H9 (cell line): Measurements from ENCODE around the gene FAM217B. TPM values are rescaled to one million over a fixed set of nuclear protein-coding genes. Genes with fewer than 3 reads are reported as not detected.

Source experiments
- DNase-seq: peaks from one replicate; pipeline ENCODE4 v3.0.0-alpha.2; 2017
- H2AFZ ChIP-seq: one replicate; pipeline ENCODE4 v1.6.1; 2013; ENCODE audit warnings: mild to moderate bottlenecking, low read length, control low read depth, moderate library complexity
- H2AK5ac ChIP-seq: 2 replicates; pipeline ENCODE4 v1.6.1; 2013; ENCODE audit warnings: low read length, control low read depth, mixed read lengths; ENCODE audit not compliant: insufficient read length
- H2BK120ac ChIP-seq: one replicate; pipeline ENCODE4 v1.6.1; 2013; ENCODE audit warnings: low read depth, mild to moderate bottlenecking, low read length, control low read depth, inconsistent platforms; ENCODE audit not compliant: poor library complexity, severe bottlenecking
- H2BK12ac ChIP-seq: 2 replicates; pipeline ENCODE4 v1.6.1; 2013; ENCODE audit warnings: low read length, control low read depth, mixed read lengths, low read depth; ENCODE audit not compliant: insufficient read length
- H2BK15ac ChIP-seq: 2 replicates; pipeline ENCODE4 v1.6.1; 2013; ENCODE audit warnings: low read depth, low read length, control low read depth
- H2BK20ac ChIP-seq: one replicate; pipeline ENCODE4 v1.6.1; 2013; ENCODE audit warnings: low read depth, mild to moderate bottlenecking, low read length, control low read depth, inconsistent platforms; ENCODE audit not compliant: poor library complexity, severe bottlenecking
- H2BK5ac ChIP-seq: 2 replicates; pipeline ENCODE4 v1.6.1; 2013; ENCODE audit warnings: low read length, control low read depth, mixed read lengths; ENCODE audit not compliant: insufficient read length
- H3K14ac ChIP-seq: 2 replicates; pipeline ENCODE4 v1.6.1; 2013; ENCODE audit warnings: low read length, control low read depth; ENCODE audit not compliant: insufficient read depth
- H3K18ac ChIP-seq: 2 replicates; pipeline ENCODE4 v1.6.1; 2013; ENCODE audit warnings: low read depth, mild to moderate bottlenecking, mixed read lengths, low read length, control low read depth; ENCODE audit not compliant: insufficient read length
- H3K23ac ChIP-seq: 2 replicates; pipeline ENCODE4 v1.6.1; 2013; ENCODE audit warnings: low read length, control low read depth, mixed read lengths, low read depth; ENCODE audit not compliant: insufficient read length
- H3K23me2 ChIP-seq: 2 replicates; pipeline ENCODE4 v1.6.1; 2013; ENCODE audit warnings: low read depth, mild to moderate bottlenecking, mixed read lengths, low read length, control low read depth; ENCODE audit not compliant: insufficient read length, poor library complexity, severe bottlenecking
- H3K27ac ChIP-seq: 2 replicates; pipeline ENCODE4 v1.5.1; 2013; ENCODE audit warnings: low read length, control low read depth, mixed read lengths, low read depth; ENCODE audit not compliant: insufficient read length
- H3K27me3 ChIP-seq: 2 replicates; pipeline ENCODE4 v1.6.1; 2013; ENCODE audit warnings: low read length, control low read depth, inconsistent platforms; ENCODE audit not compliant: insufficient read depth
- H3K4ac ChIP-seq: 2 replicates; pipeline ENCODE4 v1.6.1; 2013; ENCODE audit warnings: low read depth, mild to moderate bottlenecking, control low read depth, inconsistent platforms, low read length, moderate library complexity
- H3K4me1 ChIP-seq: 2 replicates; pipeline ENCODE4 v1.6.1; 2013; ENCODE audit warnings: low read length, control low read depth, inconsistent platforms; ENCODE audit not compliant: insufficient read depth
- H3K4me2 ChIP-seq: 2 replicates; pipeline ENCODE4 v1.6.1; 2013; ENCODE audit warnings: low read length, control low read depth, mixed read lengths; ENCODE audit not compliant: insufficient read length, insufficient read depth
- H3K56ac ChIP-seq: 2 replicates; pipeline ENCODE4 v1.6.1; 2013; ENCODE audit warnings: low read depth, mild to moderate bottlenecking, mixed read lengths, low read length, control low read depth; ENCODE audit not compliant: insufficient read length
- H3K79me1 ChIP-seq: 2 replicates; pipeline ENCODE4 v1.6.1; 2013; ENCODE audit warnings: low read depth, mild to moderate bottlenecking, moderate library complexity, low read length, control low read depth, inconsistent platforms; ENCODE audit not compliant: insufficient read depth, poor library complexity, severe bottlenecking
- H3K79me2 ChIP-seq: 2 replicates; pipeline ENCODE4 v1.6.1; 2013; ENCODE audit warnings: low read length, control low read depth, inconsistent platforms; ENCODE audit not compliant: insufficient read depth
- H3K9ac ChIP-seq: 2 replicates; pipeline ENCODE4 v1.6.1; 2013; ENCODE audit warnings: low read length, control low read depth, mixed read lengths; ENCODE audit not compliant: insufficient read length; ENCODE audit errors: extremely low read depth
- H3K9me3 ChIP-seq: one replicate; pipeline ENCODE4 v1.6.1; 2013; ENCODE audit warnings: low read depth, low read length, inconsistent platforms; ENCODE audit not compliant: control insufficient read depth
- H3T11ph ChIP-seq: one replicate; pipeline ENCODE4 v1.6.1; 2013; ENCODE audit warnings: mild to moderate bottlenecking, low read length, control low read depth, inconsistent platforms
- H4K20me1 ChIP-seq: one replicate; pipeline ENCODE4 v1.6.1; 2013; ENCODE audit not compliant: control insufficient read depth, insufficient read length, insufficient read depth
- H4K5ac ChIP-seq: 2 replicates; pipeline ENCODE4 v1.6.1; 2013; ENCODE audit warnings: low read depth, mild to moderate bottlenecking, mixed read lengths, low read length, control low read depth; ENCODE audit not compliant: insufficient read length
- H4K8ac ChIP-seq: replicated peaks from 2 replicates; pipeline ENCODE4 v1.6.1; 2013; ENCODE audit warnings: low read length, control low read depth, mixed read lengths, low read depth; ENCODE audit not compliant: insufficient read length
- H4K91ac ChIP-seq: 2 replicates; pipeline ENCODE4 v1.6.1; 2013; ENCODE audit warnings: low read depth, mild to moderate bottlenecking, moderate library complexity, mixed read lengths, low read length, control low read depth; ENCODE audit not compliant: insufficient read length
- H3K27ac Mint-ChIP-seq, 3 experiments: 2 replicates in 2 of 3; 3 replicates in 1 of 3; pipeline ENCODE4 v1.8.0; 2020 to 2021; ENCODE audit warnings: mixed read lengths in 3 of 3, mild to moderate bottlenecking in 1 of 3, moderate library complexity in 1 of 3
- H3K27me3 Mint-ChIP-seq: 2 replicates; pipeline ENCODE4 v1.8.0; 2021; ENCODE audit warnings: low read depth, mild to moderate bottlenecking, moderate library complexity, mixed read lengths
- H3K36me3 Mint-ChIP-seq, 3 experiments: 2 replicates in 2 of 3; 3 replicates in 1 of 3; pipeline ENCODE4 v1.8.0; 2020 to 2021; ENCODE audit warnings: low read depth in 3 of 3, mixed read lengths in 3 of 3; ENCODE audit not compliant: insufficient read depth in 1 of 3
- H3K4me1 Mint-ChIP-seq, 2 experiments: 2 replicates each; pipeline ENCODE4 v1.8.0; 2020; ENCODE audit warnings: mixed read lengths in 2 of 2
- H3K4me3 Mint-ChIP-seq, 2 experiments: 2 replicates in 1 of 2; 3 replicates in 1 of 2; pipeline ENCODE4 v1.8.0; 2020 to 2021; ENCODE audit warnings: mild to moderate bottlenecking in 2 of 2, mixed read lengths in 2 of 2, moderate library complexity in 1 of 2
- H3K9me3 Mint-ChIP-seq, 2 experiments: 2 replicates in 1 of 2; 3 replicates in 1 of 2; pipeline ENCODE4 v1.8.0; 2020; ENCODE audit warnings: mild to moderate bottlenecking in 2 of 2, mixed read lengths in 2 of 2, moderate library complexity in 1 of 2
- WGBS: extraction: QIAGEN DNeasy Blood & Tissue Kit; methylation state at CpG from one replicate; pipeline ENCODE4 v1.1.7; 2013; ENCODE audit warnings: missing lambda C conversion rate, low lambda C conversion rate, mixed read lengths; ENCODE audit not compliant: insufficient read length; ENCODE audit errors: extremely low coverage; 5-methylcytosine and 5-hydroxymethylcytosine counted together
- total RNA-seq: library from RNA; stranded (reverse); gene quantifications from 2 replicates; pipeline ENCODE4 v1.2.1, GENCODE V29; 2021
- TF ChIP-seq, protein P1 (sequence below): fragments of 200-600 bp; sonication (generic); conservative IDR thresholded peaks from 3 replicates; pipeline ENCODE4 v1.8.0; 2021; ENCODE audit warnings: antibody characterized with exemption, mild to moderate bottlenecking

The FAM217B gene
- total RNA-seq, 1 experiment from 2014 or later, result 24.5 TPM

DNA sequence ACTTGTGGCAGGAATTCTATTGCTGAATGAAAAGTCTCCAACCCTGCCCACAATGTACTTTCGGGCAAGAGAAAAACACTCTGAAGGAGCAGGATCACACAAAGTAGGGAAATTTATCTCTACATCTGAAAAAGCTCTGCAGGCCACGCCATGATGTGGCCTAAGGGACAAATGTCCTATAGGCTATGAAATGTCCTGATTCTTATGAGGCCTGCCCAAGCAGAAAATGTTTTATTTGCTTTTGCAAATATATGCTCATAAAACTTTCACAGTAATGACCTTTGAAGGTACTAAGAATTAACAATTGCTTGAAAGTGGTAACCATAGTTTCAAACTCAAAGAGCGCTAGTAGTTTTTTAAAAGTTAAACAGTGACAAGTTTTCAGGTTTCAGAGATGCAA is 37.7 kb upstream of the FAM217B start:
- H3K23me2 ChIP-seq, result no peaks in the 10 kb centered on the region
- no peaks in the 10 kb centered on the region for H3K79me1 ChIP-seq
- no peak overlapping the region for H4K91ac ChIP-seq
- H3K56ac ChIP-seq, result no peak overlapping the region
- H3K27ac ChIP-seq, result no peak overlapping the region
- H2BK12ac ChIP-seq, result no peak overlapping the region
- H3K79me2 ChIP-seq, result no peaks in the 10 kb centered on the region
- H2AFZ ChIP-seq, result no peak overlapping the region
- no peak overlapping the region for H3K18ac ChIP-seq
- DNase-seq, result no peak
- H3K9me3 Mint-ChIP-seq, result no peaks in the 10 kb centered on the region; a peak in 1 of 5 replicates
- H4K20me1 ChIP-seq, result no peaks in the 10 kb centered on the region
- H2BK5ac ChIP-seq, result no peak overlapping the region
- no peak overlapping the region for H3K4me2 ChIP-seq
- no peaks in the 10 kb centered on the region; a peak in 1 of 4 replicates for H3K4me1 Mint-ChIP-seq
- no CpG with 5 or more reads among the region's 3 CpGs for WGBS
- no peak overlapping the region for H4K8ac ChIP-seq
- H3K4ac ChIP-seq, result no peak overlapping the region
- no peak overlapping the region for H2BK120ac ChIP-seq
- H3K9ac ChIP-seq, result no peak overlapping the region
- H3K4me3 Mint-ChIP-seq, result no peak overlapping the region
- no peaks in the 10 kb centered on the region for H3K36me3 Mint-ChIP-seq
- no peak overlapping the region for H3K27ac Mint-ChIP-seq
- no peak overlapping the region for H2BK15ac ChIP-seq
- TF ChIP-seq, protein P1, sequence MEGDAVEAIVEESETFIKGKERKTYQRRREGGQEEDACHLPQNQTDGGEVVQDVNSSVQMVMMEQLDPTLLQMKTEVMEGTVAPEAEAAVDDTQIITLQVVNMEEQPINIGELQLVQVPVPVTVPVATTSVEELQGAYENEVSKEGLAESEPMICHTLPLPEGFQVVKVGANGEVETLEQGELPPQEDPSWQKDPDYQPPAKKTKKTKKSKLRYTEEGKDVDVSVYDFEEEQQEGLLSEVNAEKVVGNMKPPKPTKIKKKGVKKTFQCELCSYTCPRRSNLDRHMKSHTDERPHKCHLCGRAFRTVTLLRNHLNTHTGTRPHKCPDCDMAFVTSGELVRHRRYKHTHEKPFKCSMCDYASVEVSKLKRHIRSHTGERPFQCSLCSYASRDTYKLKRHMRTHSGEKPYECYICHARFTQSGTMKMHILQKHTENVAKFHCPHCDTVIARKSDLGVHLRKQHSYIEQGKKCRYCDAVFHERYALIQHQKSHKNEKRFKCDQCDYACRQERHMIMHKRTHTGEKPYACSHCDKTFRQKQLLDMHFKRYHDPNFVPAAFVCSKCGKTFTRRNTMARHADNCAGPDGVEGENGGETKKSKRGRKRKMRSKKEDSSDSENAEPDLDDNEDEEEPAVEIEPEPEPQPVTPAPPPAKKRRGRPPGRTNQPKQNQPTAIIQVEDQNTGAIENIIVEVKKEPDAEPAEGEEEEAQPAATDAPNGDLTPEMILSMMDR, result no peak
- H4K5ac ChIP-seq, result no peak overlapping the region
- H3K27me3 ChIP-seq, result no peaks in the 10 kb centered on the region
- H3K4me1 ChIP-seq, result no peaks in the 10 kb centered on the region
- H2AK5ac ChIP-seq, result no peak overlapping the region
- no peak overlapping the region for H3K23ac ChIP-seq
- no peak overlapping the region for H3T11ph ChIP-seq
- H3K9me3 ChIP-seq, result no peaks in the 10 kb centered on the region
- H2BK20ac ChIP-seq, result no peak overlapping the region
- peaks cover 13% of the 10 kb centered on the region for H3K27me3 Mint-ChIP-seq
- H3K14ac ChIP-seq, result no peak overlapping the region
